Fibroblast of upper back skin (primary cell): ENCODE data around the gene ZNF618.

Experiments
- DNase-seq: peaks from one replicate; pipeline ENCODE4 v3.0.0-alpha.2; 2013

The ZNF618 gene

GRCh38 chr9:114049441-114050225, 173.5 kb downstream of the ZNF618 start:
- no peak for DNase-seq

GRCh38 chr9:114050226-114050568, 174.1 kb downstream of the ZNF618 start:
- no peak for DNase-seq

- DNase-seq, result no peak
Measured at GRCh38 chr9:114050646-114051045, 174.5 kb downstream of the ZNF618 start.

- DNase-seq, result no peak
Measured at GRCh38 chr9:114051281-114051680, 175.2 kb downstream of the ZNF618 start.

- DNase-seq, result no peak
Measured at GRCh38 chr9:114051706-114052105, 175.6 kb downstream of the ZNF618 start.

- DNase-seq, result no peak
Measured at GRCh38 chr9:114053246-114054005, 177.3 kb downstream of the ZNF618 start.

- no peak for DNase-seq
Measured at GRCh38 chr9:114054191-114054690, 178.1 kb downstream of the ZNF618 start.

- DNase-seq, result no peak
Measured at GRCh38 chr9:114055061-114055460, 179.0 kb downstream of the ZNF618 start.

GRCh38 chr9:114055894-114056293, 179.8 kb downstream of the ZNF618 start:
- no peak for DNase-seq

- DNase-seq, result no peak
Measured at GRCh38 chr9:114056527-114056926, 180.4 kb downstream of the ZNF618 start.

GRCh38 chr9:114057161-114057885, 181.2 kb downstream of the ZNF618 start:
- DNase-seq, result no peak

- DNase-seq, result no peak
Measured at GRCh38 chr9:114058688-114059046, 182.6 kb downstream of the ZNF618 start.

GRCh38 chr9:114059047-114059803, 183.1 kb downstream of the ZNF618 start:
- DNase-seq, result no peak

- DNase-seq, result no peak
Measured at GRCh38 chr9:114060070-114060469, 184.0 kb downstream of the ZNF618 start.

- no peak for DNase-seq
Measured at GRCh38 chr9:114060711-114061110, 184.6 kb downstream of the ZNF618 start.

GRCh38 chr9:114061292-114061691, 185.2 kb downstream of the ZNF618 start:
- no peak for DNase-seq

GRCh38 chr9:114061830-114062474, 185.8 kb downstream of the ZNF618 start:
- no peak for DNase-seq

- DNase-seq, result no peak
Measured at GRCh38 chr9:114065304-114065703, 189.2 kb downstream of the ZNF618 start.

- DNase-seq, result no peak
Measured at GRCh38 chr9:114069476-114070187, 193.5 kb downstream of the ZNF618 start.

- DNase-seq, result no peak
Measured at GRCh38 chr9:114070188-114071103, 194.3 kb downstream of the ZNF618 start.
